Stimulated activated naive CD8-positive, alpha-beta T cell treated with anti-CD3 and anti-CD28 coated beads, Interleukin-15, Interleukin-2, amounts not matched to agents 100 ng/mL and 50 ng/mL, for 24 hours (primary cell): ENCODE results near the gene ALPI.
"Not testable (repeated sequence)": the region's sequence is repeated elsewhere in the genome, so short reads cannot be mapped to it uniquely, and the experiment has no call there.

Experiments
- H3K27ac Mint-ChIP-seq: one replicate; pipeline ENCODE4 v1.8.0; 2021; ENCODE audit warnings: mild to moderate bottlenecking, mixed read lengths
- H3K27me3 Mint-ChIP-seq: one replicate; pipeline ENCODE4 v1.8.0; 2021; ENCODE audit warnings: mixed read lengths
- H3K36me3 Mint-ChIP-seq: one replicate; pipeline ENCODE4 v1.8.0; 2021; ENCODE audit warnings: low read depth, mixed read lengths
- H3K4me1 Mint-ChIP-seq: one replicate; pipeline ENCODE4 v1.8.0; 2021; ENCODE audit warnings: low read depth, mixed read lengths
- H3K4me3 Mint-ChIP-seq: one replicate; pipeline ENCODE4 v1.8.0; 2021; ENCODE audit warnings: mild to moderate bottlenecking, mixed read lengths
- H3K9me3 Mint-ChIP-seq: one replicate; pipeline ENCODE4 v1.8.0; 2021; ENCODE audit warnings: mixed read lengths

ALPI gene

DNA sequence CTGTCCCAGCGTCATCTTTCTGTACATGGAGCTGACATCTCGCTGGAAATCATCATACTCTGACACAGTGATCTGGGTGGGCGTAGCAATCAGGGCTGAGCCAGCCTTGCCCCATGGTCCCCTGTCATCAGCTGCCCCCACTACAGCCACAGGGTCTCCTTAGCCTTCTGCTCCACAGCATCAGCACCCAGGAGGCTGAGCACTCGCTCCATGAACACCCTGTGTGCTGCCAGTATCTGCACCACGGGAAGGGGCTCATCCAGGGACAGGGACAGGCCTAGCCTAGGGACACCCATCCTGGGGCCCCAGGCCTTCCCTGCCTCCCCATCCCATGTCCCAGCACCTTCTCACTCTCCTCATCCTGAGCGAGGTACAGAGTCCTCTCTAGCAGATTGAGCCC is 37.9 kb upstream of the ALPI start:
- Mint-ChIP-seq H3K4me1 (peaks cover 20% of the 10 kb centered on the region), H3K36me3 (no peaks in the 10 kb centered on the region), H3K9me3 (peaks cover 5% of the 10 kb centered on the region), H3K27me3 (peaks cover 57% of the 10 kb centered on the region), H3K27ac (no peak overlapping the region), H3K4me3 (no peak overlapping the region)

DNA sequence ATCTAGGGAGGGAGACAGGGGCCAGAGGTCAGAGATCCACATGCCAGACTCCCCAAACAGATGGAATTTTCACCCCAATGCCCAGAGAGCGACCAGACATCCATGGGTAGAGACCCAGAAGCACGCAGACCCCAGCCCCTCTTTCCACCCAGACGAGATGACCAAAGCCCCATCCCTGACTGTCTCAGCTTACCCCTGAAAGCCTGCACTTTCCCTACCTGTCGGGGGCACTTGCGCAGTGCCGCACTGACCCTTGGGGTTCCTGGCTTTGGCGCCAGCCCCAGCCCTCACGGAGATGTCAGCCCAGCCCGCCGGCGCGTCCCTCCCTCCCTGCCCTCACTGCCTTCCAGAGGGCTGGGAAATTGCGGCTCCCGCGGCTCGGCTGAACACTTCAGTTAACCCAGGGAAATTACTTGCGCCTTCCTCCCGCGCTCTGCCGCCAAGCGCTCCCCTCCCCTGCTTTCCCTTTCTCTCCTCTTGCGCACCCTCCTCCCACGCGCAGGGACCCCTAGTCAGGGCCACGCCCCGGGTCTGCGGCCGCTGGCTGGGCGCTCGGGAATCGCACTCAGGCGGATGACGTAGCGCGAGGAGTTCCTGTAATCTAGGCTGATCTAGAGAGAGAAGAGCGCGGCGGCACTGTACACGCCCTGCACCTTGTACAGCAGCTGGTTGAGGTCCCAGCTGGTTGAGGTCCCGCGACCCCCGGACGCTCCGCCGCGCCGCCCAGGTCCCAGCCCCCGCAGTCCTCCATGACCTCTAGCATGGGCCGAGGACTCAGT is 37.3 kb upstream of the ALPI start:
- peaks cover 14% of the 10 kb centered on the region for H3K4me1 Mint-ChIP-seq
- no peaks in the 10 kb centered on the region for H3K36me3 Mint-ChIP-seq
- H3K27me3 Mint-ChIP-seq: peaks cover 54% of the 10 kb centered on the region
- peaks cover 5% of the 10 kb centered on the region for H3K9me3 Mint-ChIP-seq
- H3K27ac Mint-ChIP-seq: no peak overlapping the region
- H3K4me3 Mint-ChIP-seq: peak overlapping the region; percentile 47

DNA sequence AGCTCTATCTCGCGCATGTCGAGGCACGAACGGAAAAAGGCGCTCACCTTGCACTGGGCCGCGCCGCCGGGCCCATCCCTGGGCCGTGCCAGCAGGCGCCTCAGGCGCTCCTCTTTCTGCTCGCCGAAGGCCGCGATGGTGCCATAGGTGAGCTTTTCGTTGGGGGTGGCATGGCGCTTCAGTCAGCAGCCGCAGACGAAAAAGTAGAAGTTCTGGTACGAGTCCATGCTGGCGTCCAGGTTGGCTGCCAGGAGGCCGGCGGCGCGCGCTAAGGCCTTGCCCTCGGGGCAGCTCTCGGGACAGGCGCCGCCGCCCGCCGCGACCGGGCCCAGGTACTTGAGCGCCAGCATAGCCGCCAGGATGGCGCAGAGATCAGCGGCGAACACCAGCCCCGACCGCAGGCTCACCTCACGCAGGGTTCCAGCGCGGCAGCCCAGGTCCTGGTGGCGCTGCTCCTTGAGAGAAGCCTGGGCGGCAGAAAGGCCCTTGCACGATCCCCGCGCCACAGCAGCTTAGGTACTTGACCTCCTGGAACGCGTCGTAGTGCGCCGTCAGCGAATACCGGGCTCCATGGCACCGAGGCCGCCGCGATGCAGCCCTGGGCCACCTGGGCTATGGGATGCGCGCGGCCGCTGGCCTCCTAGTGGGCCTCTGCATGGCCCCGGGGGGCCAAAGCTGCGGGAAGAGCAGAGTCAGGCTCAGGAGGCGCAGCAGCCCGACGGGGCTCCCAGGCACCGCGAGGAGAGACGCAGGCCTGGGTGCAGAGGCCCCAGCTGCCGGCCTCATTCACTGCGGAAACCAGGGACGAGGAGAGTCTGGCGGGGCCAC is 36.5 kb upstream of the ALPI start:
- Mint-ChIP-seq H3K9me3 (peaks cover 5% of the 10 kb centered on the region), H3K36me3 (no peaks in the 10 kb centered on the region), H3K4me3 (peak overlapping the region; percentile 47)

DNA sequence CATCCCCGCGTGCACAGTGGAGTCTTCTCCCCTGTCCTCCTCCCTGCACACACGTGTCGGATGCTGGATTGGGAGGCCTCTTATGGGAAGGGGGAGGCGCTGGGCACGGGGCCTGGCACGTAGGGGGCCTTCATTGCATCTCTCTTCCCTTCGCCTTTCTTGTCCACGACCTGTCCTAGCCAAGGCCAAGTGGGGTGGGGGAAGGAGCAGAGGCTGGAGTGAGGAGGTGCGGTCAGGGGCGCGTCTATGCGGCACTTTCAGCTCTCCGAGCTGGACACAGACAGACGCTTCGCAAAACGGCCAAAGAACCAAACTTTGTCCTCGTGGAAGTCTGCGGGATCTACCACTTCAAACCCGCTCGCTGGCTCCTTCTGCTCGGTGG is 35.9 kb upstream of the ALPI start:
- Mint-ChIP-seq H3K9me3 (peaks cover 5% of the 10 kb centered on the region), H3K36me3 (no peaks in the 10 kb centered on the region), H3K4me1 (peaks cover 13% of the 10 kb centered on the region), H3K27me3 (peaks cover 47% of the 10 kb centered on the region), H3K4me3 (no peak overlapping the region), H3K27ac (no peak overlapping the region)

More for the DNA sequence above, 36.5 kb upstream of the ALPI start:
- peaks cover 47% of the 10 kb centered on the region for H3K27me3 Mint-ChIP-seq
- no peak overlapping the region for H3K27ac Mint-ChIP-seq
- H3K4me1 Mint-ChIP-seq: peaks cover 13% of the 10 kb centered on the region

DNA sequence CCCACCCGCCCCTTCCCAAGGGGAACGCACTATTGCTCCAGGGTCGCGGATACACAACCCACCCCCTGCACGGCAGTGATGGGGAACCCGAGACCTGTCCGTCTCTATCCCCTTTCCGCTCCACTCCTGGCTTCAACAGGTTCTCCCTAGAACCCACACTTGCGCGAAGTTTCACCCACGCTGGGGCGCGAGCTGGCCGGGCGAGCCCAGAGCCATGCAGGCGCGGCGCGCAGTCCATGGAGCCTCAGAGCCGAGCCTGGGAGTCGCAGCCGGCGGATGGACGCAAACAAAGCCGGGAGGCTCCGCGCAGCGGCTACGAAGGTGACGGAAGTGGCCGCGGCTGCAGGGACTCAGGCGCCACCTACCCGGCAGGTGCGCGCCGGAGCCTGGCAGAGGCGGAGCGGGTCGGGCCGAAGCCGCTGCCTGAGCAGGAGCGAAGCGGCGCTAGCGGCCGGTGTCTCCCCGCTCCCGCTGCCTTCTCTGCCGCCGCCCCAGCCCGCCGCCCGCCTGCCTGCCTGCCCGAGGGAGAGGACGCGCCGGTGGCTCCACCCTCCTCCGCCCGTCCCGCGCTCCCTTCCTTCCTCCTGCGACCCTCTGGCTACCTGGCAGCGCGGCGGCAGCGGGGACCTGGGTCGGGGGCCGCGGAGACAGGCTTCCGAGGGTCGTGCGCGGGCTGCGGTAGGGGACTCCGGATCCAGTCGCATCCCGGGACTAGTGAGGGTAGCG is 35.3 kb upstream of the ALPI start:
- Mint-ChIP-seq H3K27me3 (peaks cover 44% of the 10 kb centered on the region), H3K27ac (no peak overlapping the region), H3K4me1 (peaks cover 13% of the 10 kb centered on the region), H3K4me3 (peak overlapping the region; percentile 34), H3K36me3 (no peaks in the 10 kb centered on the region), H3K9me3 (peaks cover 5% of the 10 kb centered on the region)

DNA sequence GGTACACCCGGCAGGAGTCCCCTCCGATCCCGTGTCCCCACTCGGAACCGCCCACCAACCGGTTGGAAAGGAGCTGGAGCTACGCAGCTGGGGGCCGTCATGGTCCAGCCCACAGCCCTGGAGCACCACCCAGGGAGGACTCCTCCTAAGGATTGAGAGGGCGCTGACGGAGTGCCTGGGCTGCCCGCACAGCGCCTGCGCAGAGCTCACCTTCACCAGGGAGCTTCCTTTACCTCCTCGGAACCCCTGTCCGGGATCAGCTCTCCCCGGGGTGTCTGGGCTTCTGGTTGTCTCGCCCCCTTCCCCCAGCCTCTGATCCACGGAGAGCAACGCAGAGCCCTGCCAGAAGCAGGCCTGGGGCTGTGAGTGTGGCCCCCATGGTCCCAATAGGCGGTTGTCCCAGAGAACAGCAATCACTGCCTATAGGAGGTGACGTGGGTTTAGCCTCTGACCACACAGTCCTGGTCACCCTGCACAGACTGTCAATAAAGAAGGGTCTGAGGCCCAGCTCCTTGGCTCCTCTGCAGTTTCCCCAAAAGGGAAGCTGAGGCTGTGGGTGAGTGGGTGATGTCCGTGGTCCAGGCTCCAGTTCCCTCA is 34.7 kb upstream of the ALPI start:
- Mint-ChIP-seq H3K4me1 (peaks cover 13% of the 10 kb centered on the region), H3K27ac (no peak overlapping the region), H3K27me3 (peaks cover 40% of the 10 kb centered on the region), H3K4me3 (no peak overlapping the region), H3K9me3 (peaks cover 5% of the 10 kb centered on the region), H3K36me3 (no peaks in the 10 kb centered on the region)

DNA sequence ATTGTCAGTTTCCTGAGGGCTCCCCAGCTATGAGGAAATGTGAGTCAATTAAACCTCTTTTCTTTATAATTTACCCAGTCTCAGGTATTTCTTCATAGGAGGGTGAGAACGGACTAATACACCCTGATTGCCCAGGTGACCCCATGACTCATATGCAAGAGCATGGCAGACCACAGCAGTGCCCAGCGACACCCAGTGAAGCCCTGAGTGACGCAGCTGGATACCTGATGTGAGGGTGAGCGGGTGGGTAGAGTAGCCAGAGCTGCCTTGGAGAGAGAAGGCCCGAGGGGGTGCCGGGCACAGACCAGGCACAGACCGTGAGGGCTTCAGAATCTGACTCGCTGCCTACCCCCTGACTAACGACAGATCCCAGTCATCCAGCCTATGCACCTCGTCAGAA is 33.9 kb upstream of the ALPI start:
- Mint-ChIP-seq H3K36me3 (no peaks in the 10 kb centered on the region), H3K9me3 (peaks cover 5% of the 10 kb centered on the region), H3K27me3 (peaks cover 40% of the 10 kb centered on the region), H3K4me3 (no peak overlapping the region), H3K4me1 (peaks cover 13% of the 10 kb centered on the region), H3K27ac (no peak overlapping the region)

DNA sequence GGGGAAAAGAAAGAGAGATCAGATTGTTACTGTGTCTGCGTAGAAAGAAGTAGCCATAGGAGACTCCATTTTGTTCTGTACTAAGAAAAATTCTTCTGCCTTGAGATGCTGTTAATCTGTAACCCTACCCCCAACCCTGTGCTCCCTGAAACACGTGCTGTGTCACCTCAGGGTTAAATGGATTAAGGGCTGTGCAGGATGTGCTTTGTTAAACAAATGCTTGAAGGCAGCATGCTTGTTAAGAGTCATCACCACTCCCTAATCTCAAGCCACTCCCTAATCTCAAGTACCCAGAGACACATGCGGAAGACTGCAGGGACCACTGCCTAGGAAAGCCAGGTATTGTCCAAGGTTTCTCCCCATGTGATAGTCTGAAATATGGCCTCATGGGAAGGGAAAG is 33.0 kb upstream of the ALPI start:
- not testable (repeated sequence) for H3K27ac Mint-ChIP-seq, H3K36me3 Mint-ChIP-seq, H3K4me3 Mint-ChIP-seq, H3K9me3 Mint-ChIP-seq
- H3K4me1 Mint-ChIP-seq: peaks cover 13% of the 10 kb centered on the region
- peaks cover 39% of the 10 kb centered on the region for H3K27me3 Mint-ChIP-seq

DNA sequence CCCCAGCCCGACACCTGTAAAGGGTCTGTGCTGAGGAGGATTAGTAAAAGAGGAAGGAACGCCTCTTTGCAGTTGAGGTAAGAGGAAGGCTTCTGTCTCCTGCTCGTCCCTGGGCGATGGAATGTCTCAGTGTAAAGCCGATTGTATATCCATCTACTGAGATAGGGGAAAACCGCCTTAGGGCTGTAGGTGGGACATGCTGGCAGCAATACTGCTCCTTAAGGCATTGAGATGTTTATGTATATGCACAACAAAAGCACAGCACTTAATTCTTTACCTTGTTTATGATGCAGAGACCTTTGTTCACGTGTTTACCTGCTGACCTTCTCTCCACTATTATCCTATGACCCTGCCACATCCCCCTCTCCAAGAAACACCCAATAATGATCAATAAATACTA is 32.5 kb upstream of the ALPI start:
- not testable (repeated sequence) for H3K27ac Mint-ChIP-seq, H3K9me3 Mint-ChIP-seq, H3K36me3 Mint-ChIP-seq, H3K4me3 Mint-ChIP-seq
- peaks cover 10% of the 10 kb centered on the region for H3K4me1 Mint-ChIP-seq
- H3K27me3 Mint-ChIP-seq: peaks cover 35% of the 10 kb centered on the region

DNA sequence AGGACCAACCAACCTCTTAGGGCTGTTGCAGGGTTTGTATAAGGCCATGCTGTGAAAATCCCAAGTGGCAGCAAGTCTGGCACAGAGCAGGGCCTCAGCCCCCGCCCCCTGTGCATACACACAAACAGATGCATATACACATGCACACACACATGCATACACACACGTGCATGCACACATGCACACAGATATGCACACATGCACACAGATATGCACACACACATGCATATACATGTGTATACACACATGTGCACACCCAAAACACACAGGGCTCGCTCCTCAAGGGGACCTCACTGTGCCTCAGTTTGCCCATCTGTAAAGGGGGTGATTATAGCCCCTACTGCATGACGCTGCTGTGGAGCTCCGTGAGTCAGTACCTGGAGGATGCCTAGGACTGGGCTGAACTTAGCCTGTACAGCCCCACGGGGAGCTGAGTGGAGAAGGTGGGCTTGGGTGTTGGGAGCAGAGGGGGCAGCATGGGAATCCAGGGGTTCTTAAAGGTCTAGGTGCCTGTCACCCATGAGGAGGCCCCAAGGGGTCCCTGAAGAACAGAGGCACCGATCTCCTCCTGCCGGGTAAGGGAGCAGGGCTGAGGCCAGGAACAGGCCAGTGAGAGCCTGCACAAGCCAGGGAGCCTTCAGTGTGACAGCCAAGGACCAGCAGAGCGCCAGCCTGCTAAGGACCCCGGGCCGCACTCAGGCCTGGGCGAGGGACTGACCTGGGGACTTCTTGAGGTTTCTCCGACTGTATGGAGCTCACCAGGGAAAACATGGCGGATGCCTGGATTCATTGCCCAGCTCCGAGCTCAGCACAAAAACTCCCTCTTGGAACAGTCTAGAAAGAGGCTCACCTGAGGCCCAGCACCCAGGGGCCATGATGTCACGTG is 24.0 kb upstream of the ALPI start:
- no peak overlapping the region for H3K27ac Mint-ChIP-seq
- H3K4me3 Mint-ChIP-seq: no peak overlapping the region
- H3K27me3 Mint-ChIP-seq: no peaks in the 10 kb centered on the region
- no peaks in the 10 kb centered on the region for H3K9me3 Mint-ChIP-seq
- no peaks in the 10 kb centered on the region for H3K36me3 Mint-ChIP-seq
- no peaks in the 10 kb centered on the region for H3K4me1 Mint-ChIP-seq

DNA sequence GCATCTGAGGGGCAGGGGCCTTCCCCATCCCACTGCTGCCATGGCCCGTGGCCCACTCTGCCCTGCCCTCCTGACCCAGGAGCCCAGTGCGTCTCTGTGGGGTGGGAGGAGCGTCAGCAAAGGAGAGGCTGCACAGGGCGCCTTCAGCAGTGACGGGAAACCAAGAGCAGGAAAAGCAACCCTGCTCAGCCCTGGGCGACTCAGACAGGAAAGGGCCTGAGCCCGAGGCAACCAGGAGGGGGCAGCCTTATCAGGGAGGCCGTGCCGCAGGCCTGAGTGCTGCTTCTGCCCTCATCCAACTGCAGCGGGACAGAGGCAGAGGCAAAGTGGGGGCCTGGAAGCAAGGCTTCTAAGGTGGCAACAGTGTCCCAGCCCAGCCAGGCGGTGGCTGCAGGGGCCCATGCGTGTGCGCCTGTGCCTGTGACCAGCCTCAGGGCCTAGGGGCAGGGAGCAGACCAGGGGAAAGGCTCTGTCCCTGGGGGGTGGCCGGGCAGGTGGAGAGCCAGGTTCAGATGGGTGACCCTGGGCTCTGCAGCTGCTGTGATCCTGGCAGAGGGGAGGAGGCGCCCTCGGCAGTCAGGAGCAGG is 23.3 kb upstream of the ALPI start:
- no peak overlapping the region for H3K27ac Mint-ChIP-seq
- H3K4me3 Mint-ChIP-seq: no peak overlapping the region
- no peaks in the 10 kb centered on the region for H3K4me1 Mint-ChIP-seq
- no peaks in the 10 kb centered on the region for H3K9me3 Mint-ChIP-seq
- H3K36me3 Mint-ChIP-seq: no peaks in the 10 kb centered on the region
- H3K27me3 Mint-ChIP-seq: no peaks in the 10 kb centered on the region

DNA sequence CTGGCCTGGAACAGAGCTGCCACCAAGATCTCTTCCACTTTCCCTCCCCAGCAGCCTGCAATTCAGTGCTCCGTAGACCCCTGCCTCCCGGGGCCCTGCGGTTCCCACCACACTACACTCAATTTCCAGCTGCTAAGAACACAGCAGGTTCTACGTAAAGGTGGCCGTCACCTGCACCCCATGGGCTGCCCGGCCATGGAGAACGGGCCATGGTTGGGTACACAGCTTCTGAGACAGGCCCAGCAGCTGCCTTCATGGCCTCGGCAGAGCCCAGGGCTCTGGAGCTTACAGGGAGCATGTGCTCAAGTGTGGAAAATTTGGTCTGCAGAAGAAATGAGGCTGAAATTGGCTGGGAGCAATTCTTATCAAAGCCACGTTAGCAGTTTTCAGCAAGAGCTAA is 22.3 kb upstream of the ALPI start:
- H3K4me1 Mint-ChIP-seq, H3K27ac Mint-ChIP-seq, H3K9me3 Mint-ChIP-seq, H3K4me3 Mint-ChIP-seq, H3K27me3 Mint-ChIP-seq, H3K36me3 Mint-ChIP-seq: not testable (repeated sequence)

DNA sequence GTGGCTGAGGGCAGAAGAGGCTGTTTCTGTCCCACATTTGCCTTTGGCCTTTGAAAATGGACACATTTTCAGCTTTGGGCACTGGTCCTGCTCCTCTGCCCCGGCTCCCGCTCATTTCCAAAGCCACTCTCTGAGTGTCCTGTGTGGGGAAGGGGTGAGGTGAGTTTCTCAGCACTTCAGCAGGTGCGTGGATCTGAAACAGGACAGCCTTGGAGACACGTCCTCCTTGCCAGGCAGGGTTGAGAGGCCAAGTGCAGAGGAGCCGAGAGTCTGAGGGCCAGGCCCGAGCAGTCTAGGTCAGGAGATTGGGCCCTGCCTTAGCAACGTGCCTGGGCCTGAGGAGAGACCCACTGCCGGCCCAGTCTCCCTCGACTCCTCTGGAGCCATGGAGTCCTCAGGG is 21.9 kb upstream of the ALPI start:
- no peak overlapping the region for H3K27ac Mint-ChIP-seq
- no peaks in the 10 kb centered on the region for H3K36me3 Mint-ChIP-seq
- H3K4me1 Mint-ChIP-seq: no peaks in the 10 kb centered on the region
- no peaks in the 10 kb centered on the region for H3K27me3 Mint-ChIP-seq
- H3K4me3 Mint-ChIP-seq: no peak overlapping the region
- H3K9me3 Mint-ChIP-seq: no peaks in the 10 kb centered on the region
